Endothelial cell of coronary artery (primary cell): ENCODE results near the gene DAW1. TPM values are rescaled to one million over a fixed set of nuclear protein-coding genes. Genes with fewer than 3 reads are reported as not detected.

Experiments used
- total RNA-seq: library from RNA; depleted of rRNA; stranded (reverse); fragments of >200 nt; gene quantifications from 2 replicates; pipeline ENCODE4 v1.2.3, GENCODE V29; 2014

Gene DAW1, protein sequence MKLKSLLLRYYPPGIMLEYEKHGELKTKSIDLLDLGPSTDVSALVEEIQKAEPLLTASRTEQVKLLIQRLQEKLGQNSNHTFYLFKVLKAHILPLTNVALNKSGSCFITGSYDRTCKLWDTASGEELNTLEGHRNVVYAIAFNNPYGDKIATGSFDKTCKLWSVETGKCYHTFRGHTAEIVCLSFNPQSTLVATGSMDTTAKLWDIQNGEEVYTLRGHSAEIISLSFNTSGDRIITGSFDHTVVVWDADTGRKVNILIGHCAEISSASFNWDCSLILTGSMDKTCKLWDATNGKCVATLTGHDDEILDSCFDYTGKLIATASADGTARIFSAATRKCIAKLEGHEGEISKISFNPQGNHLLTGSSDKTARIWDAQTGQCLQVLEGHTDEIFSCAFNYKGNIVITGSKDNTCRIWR
- 6.6 and 15.2 TPM in 2 replicates for total RNA-seq

DNA sequence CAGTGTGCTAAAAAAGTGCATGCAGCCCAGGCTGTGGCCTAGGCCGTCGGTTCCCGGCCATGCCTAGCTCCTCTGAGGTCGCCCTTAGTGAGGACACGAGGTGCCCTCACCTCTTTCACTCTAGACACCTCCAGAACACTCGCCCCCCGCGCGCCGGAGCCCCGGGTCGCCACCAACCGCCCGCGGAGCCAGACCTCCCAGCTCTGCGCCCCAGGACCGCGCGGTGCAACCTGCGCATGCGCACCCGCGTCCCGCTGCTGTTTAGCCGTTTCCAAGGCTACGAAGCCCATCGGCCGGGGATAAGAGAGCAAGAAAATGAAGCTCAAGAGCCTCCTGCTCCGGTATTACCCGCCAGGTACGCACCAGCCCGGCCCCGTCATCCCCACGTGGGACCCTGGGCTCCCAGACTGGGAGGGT, at the start of gene DAW1:
Gene DAW1, plus strand, starts transcription at position 257 of the 417 bp plus-strand sequence. Its CDS starts 59 bp downstream, at position 316.

Other genes with a start within 250 kb of the DAW1 start
- not detected in 2 replicates for gene SCYGR5, start 204.8 kb upstream of the DAW1 start, total RNA-seq
- gene SLC19A3, start 153.6 kb upstream of the DAW1 start, total RNA-seq: 0.09 and 0.19 TPM in 2 replicates
- gene SCYGR6, start 146.9 kb upstream of the DAW1 start, total RNA-seq: not detected in 2 replicates
- not detected in 2 replicates for gene SCYGR7, start 143.3 kb upstream of the DAW1 start, total RNA-seq
- gene SCYGR8, start 125.7 kb upstream of the DAW1 start, total RNA-seq: not detected in 2 replicates
- gene CCL20, start 57.8 kb upstream of the DAW1 start, total RNA-seq: 0.81 and 2.1 TPM in 2 replicates